Uterus (tissue), 4 donors: ENCODE data around the gene PC. TPM values are rescaled to one million over a fixed set of nuclear protein-coding genes. Genes with fewer than 3 reads are reported as not detected.

ENCODE experiments used
- DNase-seq, 2 donors: peaks; one replicate each; pipeline ENCODE4 v3.0.0-alpha.2; 2019 to 2020
- H3K27ac ChIP-seq, 2 donors: fragments of 200-600 bp; sonication (generic); 1 replicate in 1 of 2; 2 replicates in 1 of 2; pipeline ENCODE4 v1.5.1; 2016 to 2018
- H3K27me3 ChIP-seq, 2 donors: fragments of 200-600 bp; sonication (generic); one replicate each; pipeline ENCODE4 v1.5.1; 2018 to 2019; ENCODE audit warnings: control low read depth in 1 of 2
- H3K36me3 ChIP-seq, 2 donors: fragments of 200-600 bp; sonication (generic); one replicate each; pipeline ENCODE4 v1.5.1; 2019; ENCODE audit warnings: control low read depth in 1 of 2
- H3K4me1 ChIP-seq, 2 donors: fragments of 200-600 bp; sonication (generic); one replicate each; pipeline ENCODE4 v1.5.1; 2018 to 2019; ENCODE audit warnings: control low read depth in 1 of 2
- H3K4me3 ChIP-seq, 2 donors: fragments of 200-600 bp; sonication (generic); 1 replicate in 1 of 2; 2 replicates in 1 of 2; pipeline ENCODE4 v1.5.1; 2018 to 2019; ENCODE audit warnings: mild to moderate bottlenecking in 1 of 2
- H3K9me3 ChIP-seq, 2 donors: fragments of 200-600 bp; sonication (generic); one replicate each; pipeline ENCODE4 v1.5.1; 2019; ENCODE audit warnings: control low read depth in 1 of 2
- CTCF ChIP-seq, 4 experiments: fragments of 200-600 bp in 2 of 4; fragments of 450-650 bp in 2 of 4; sonication (generic) in 2 of 4; IDR thresholded peaks; one replicate each; pipeline ENCODE4 v1.5.1; 2016 to 2019; ENCODE audit warnings: antibody characterized with exemption in 4 of 4, mild to moderate bottlenecking in 2 of 4, moderate library complexity in 1 of 4
- POLR2A ChIP-seq, 2 donors: fragments of 450-650 bp; IDR thresholded peaks; one replicate each; pipeline ENCODE4 v1.6.1; 2016; ENCODE audit warnings: antibody characterized with exemption in 2 of 2, mild to moderate bottlenecking in 1 of 2, moderate library complexity in 1 of 2
- intact Hi-C: fragments of 100-400 bp; cut with DNase I; formaldehyde crosslinking; loops from one replicate; pipeline ENCODE4 v1.15.1; 2023; ENCODE audit warnings: low total_unique reads
- total RNA-seq, 4 donors: library from RNA; depleted of rRNA in 3 of 4; stranded (reverse); fragments of >200 nt in 3 of 4; gene quantifications; one replicate each; pipeline versions ENCODE4 v1.1.0 to v1.2.4, GENCODE V29; 2014 to 2023
- donor health status: DM: yes; HTN: yes; CAD: no.

PC gene
- total RNA-seq, 4 donors from 2014 or later = 7.1 to 13.8 (median 8.1) TPM

- DNase-seq = no peak
- TF ChIP-seq POLR2A (IDR thresholded peaks at IDR 0.05) = no peak
- no peak for TF ChIP-seq CTCF (IDR thresholded peaks at IDR 0.05)
- intact Hi-C loops = no loop called here
- Histone ChIP-seq H3K27ac (no peak overlapping the region), H3K9me3 (no peaks in the 10 kb centered on the region), H3K4me1 (no peaks in the 10 kb centered on the region), H3K36me3 (no peaks in the 10 kb centered on the region), H3K27me3 (no peaks in the 10 kb centered on the region), H3K4me3 (no peak overlapping the region)
Observed at GRCh38 chr11:66879999-66880398, 78.2 kb downstream of the PC start.

GRCh38 chr11:66879583-66879982, 78.6 kb downstream of the PC start:
- no peak overlapping the region for H3K27ac ChIP-seq
- no peaks in the 10 kb centered on the region for H3K9me3 ChIP-seq
- no peak overlapping the region for H3K4me3 ChIP-seq
- DNase-seq = no peak
- intact Hi-C loops = no loop called here
- H3K4me1 ChIP-seq = no peaks in the 10 kb centered on the region
- H3K36me3 ChIP-seq = no peaks in the 10 kb centered on the region
- TF ChIP-seq POLR2A (IDR thresholded peaks at IDR 0.05) = no peak
- no peaks in the 10 kb centered on the region for H3K27me3 ChIP-seq

- Histone ChIP-seq H3K27ac (no peak overlapping the region), H3K9me3 (no peaks in the 10 kb centered on the region), H3K4me1 (no peaks in the 10 kb centered on the region), H3K27me3 (no peaks in the 10 kb centered on the region), H3K36me3 (no peaks in the 10 kb centered on the region), H3K4me3 (no peak overlapping the region)
- intact Hi-C loops = no loop called here
- DNase-seq = no peak
- TF ChIP-seq CTCF (IDR thresholded peaks at IDR 0.05) (no peak), POLR2A (IDR thresholded peaks at IDR 0.05) (no peak)
Observed at GRCh38 chr11:66879000-66879399, 79.2 kb downstream of the PC start.

GRCh38 chr11:66878474-66878873, 79.7 kb downstream of the PC start:
- H3K9me3 ChIP-seq = no peaks in the 10 kb centered on the region
- no peaks in the 10 kb centered on the region for H3K36me3 ChIP-seq
- H3K27ac ChIP-seq = no peak overlapping the region
- no peaks in the 10 kb centered on the region for H3K4me1 ChIP-seq
- no peaks in the 10 kb centered on the region for H3K27me3 ChIP-seq
- DNase-seq = no peak
- no peak overlapping the region for H3K4me3 ChIP-seq
- intact Hi-C loops = no loop called here
- TF ChIP-seq CTCF (IDR thresholded peaks at IDR 0.05) = no peak
- TF ChIP-seq POLR2A (IDR thresholded peaks at IDR 0.05) = no peak

GRCh38 chr11:66877588-66878385, 80.4 kb downstream of the PC start:
- Histone ChIP-seq H3K4me3 (no peak overlapping the region), H3K9me3 (no peaks in the 10 kb centered on the region), H3K27ac (no peak overlapping the region), H3K4me1 (no peaks in the 10 kb centered on the region), H3K27me3 (no peaks in the 10 kb centered on the region), H3K36me3 (no peaks in the 10 kb centered on the region)
- DNase-seq = no peak
- TF ChIP-seq CTCF (IDR thresholded peaks at IDR 0.05) (no peak), POLR2A (IDR thresholded peaks at IDR 0.05) (no peak)
- intact Hi-C loops = no loop called here
